HT1080 (cell line): ENCODE data around the gene SERPINB8. TPM values are rescaled to one million over a fixed set of nuclear protein-coding genes. Genes with fewer than 3 reads are reported as not detected.
A peak's percentile ranks its signal among the peaks of the same experiment; 100 is the strongest.
"Not testable (repeated sequence)": the region's sequence is repeated elsewhere in the genome, so short reads cannot be mapped to it uniquely, and the experiment has no call there.

Source experiments
- DNase-seq: peaks from one replicate; pipeline ENCODE4 v3.0.0-alpha.2; 2015; ENCODE audit warnings: low read depth
- polyA plus RNA-seq, 2 experiments: library from polyadenylated mRNA; depleted of rRNA; stranded (reverse); fragments of >200 nt; gene quantifications; 2 replicates each; pipeline ENCODE4 v1.2.3, GENCODE V29; 2015
- total RNA-seq: library from RNA; depleted of rRNA; stranded (reverse); fragments of >200 nt; shearing (Covaris generic); gene quantifications from 2 replicates; pipeline ENCODE4 v1.2.3, GENCODE V29; 2014; rRNA removed

SERPINB8 gene, protein sequence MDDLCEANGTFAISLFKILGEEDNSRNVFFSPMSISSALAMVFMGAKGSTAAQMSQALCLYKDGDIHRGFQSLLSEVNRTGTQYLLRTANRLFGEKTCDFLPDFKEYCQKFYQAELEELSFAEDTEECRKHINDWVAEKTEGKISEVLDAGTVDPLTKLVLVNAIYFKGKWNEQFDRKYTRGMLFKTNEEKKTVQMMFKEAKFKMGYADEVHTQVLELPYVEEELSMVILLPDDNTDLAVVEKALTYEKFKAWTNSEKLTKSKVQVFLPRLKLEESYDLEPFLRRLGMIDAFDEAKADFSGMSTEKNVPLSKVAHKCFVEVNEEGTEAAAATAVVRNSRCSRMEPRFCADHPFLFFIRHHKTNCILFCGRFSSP
- total RNA-seq = 30.6 and 39.6 TPM in 2 replicates
- polyA plus RNA-seq (2015; cell fraction: cytosol; rRNA removed) = 31.3 and 33.6 TPM in 2 replicates
- 27.0 and 29.3 TPM in 2 replicates for polyA plus RNA-seq (2015; cell fraction: nucleus; rRNA removed)

DNA sequence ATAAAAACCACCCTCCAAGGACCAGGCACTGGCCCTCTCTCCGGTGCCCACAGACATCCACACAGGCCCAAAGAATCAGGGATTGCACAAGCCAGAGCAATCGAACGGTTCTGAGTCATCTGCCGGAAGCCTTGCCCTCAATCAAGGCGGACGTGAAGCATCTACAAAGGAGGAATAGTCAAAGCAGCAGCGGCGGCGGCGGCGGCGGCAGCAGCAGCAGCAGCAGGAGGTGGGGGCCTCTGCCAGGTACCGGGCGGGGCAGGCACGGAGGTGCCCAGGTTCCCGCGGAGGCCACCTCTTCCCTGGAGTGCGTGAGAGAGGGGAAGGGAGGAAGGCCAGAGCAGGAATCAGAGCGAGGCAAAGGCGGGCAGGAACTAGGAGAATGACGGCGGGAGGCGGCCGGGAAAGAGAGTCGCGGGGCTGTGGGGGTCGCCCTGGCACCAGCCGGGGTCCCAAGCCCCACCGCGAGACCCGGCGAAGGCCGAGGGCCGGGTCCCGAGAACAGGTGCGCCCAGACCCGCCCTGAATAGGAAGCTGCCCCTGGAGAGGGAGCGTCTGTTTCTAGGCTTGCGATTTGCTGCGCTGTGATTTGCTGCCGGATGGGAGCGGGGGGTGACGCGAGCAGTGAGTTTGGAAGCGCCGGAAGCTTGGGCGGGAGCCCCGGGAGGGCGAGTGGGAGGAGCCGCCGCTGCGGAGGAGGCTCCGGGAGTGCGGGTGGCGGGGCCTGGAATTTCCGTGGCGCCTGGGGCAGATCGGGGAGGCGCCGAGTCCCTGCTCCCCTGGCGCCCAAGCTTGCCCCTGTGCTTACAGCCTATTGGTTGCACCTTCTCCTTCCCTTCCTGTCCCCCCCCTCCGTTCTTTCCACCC is at the start of gene SERPINB8:
Gene SERPINB8, plus strand, starts transcription at position 140 of the 867 bp plus-strand sequence. CDS start 8,228 bp downstream, outside the sequence.
- peak; percentile 96 for DNase-seq

DNA sequence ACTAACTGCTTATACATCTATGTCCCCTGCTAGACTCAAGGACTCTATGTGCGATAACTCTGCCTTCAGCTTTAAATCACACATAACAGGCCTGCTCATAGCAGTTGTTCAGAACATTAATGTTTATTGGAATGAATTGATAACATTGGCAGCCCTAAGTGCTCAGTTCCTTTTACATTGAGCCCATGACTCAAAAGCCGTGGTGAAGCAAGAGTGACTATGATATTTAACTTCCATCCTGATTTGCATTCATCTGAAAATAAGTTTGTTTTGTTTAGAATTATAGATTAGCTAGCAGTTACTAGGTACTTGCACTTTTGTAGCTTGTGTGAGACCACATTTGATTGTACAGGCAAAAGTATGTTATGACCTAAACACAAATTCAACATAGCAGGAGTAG is 47.8 kb upstream of the SERPINB8 start:
- DNase-seq = no peak

DNA sequence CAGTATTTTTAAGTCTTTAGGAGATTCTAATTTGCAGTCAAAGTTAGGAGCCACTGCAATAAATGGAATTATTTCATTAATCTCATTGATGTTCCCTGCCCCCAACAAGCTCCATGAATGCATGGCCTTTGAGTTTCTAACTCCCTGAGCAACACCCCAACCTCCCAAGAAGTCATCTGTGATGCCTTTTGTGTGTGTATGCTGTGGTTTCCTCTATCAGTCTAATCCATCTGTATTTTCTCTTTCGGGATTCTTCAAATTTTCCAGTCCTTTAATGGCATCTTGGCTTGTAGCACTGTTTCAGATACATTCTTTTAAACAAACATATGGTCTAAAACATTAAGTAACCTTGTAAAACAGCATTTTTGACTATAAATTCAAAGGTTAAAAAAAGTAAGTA is 45.3 kb upstream of the SERPINB8 start:
- no peak for DNase-seq

DNA sequence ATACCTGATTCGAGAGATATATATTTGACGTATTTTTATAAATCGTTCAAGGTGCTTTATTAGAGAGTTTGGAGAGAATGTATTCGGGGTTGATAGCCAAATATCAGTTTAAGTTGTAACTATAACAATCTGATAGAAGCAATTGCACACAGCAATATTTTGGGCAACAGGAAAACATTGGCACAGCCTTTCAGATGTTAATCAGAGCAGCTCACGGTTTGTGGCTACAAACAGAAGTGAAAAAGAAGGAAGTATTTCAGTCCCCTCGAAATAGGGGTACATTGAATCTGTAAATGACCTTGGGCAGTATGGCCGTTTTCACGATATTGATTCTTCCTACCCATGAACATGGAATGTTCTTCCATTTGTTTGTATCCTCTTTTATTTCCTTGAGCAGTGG is 41.5 kb upstream of the SERPINB8 start:
- no peak for DNase-seq

DNA sequence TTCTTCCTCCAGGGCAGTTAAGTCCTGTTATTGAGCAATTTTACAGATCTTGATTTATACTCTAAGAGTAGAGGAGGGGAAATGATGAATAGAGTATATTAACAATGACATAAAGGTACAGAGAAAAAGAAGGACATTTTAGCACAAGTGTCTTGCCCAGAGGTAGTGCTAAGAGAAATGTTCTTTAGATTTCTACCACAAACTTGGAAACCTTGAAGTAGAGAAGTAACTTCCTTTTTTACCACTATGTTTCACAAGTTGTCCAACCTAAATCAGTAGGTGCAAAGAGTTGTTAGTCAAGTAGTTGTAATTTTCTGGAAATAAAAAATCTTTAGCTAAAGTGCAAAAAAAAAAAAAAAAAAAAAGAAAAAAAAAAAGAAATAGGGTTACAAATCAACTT is 40.5 kb upstream of the SERPINB8 start:
- not testable (repeated sequence) for DNase-seq

DNA sequence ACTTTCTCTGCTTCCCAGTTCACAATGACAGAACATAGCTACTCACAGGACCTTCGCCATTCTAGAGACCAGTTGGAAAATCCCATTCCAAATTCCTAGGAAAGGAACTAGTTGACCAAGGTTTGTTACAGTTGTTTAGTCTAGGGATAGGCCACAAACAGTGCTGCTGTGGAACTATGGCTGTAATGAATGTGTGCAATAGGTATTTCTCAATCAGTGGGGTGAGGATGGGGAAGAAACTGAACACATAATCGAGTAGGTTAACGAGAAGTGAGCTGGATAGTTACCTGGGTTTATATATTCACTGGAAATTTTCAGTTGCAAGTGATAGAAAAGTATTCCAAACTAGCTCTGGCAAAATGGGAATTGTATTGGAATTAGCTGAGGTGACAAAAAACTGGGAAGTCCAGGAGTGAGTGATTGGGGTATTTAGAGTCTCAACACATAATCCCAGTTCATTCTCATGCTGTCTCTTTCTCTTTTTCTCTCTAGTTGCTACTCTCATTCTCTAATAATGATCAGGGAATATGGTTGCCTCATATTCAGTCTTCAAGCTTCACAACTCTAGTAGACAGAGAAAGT is 39.0 kb upstream of the SERPINB8 start:
- no peak for DNase-seq

DNA sequence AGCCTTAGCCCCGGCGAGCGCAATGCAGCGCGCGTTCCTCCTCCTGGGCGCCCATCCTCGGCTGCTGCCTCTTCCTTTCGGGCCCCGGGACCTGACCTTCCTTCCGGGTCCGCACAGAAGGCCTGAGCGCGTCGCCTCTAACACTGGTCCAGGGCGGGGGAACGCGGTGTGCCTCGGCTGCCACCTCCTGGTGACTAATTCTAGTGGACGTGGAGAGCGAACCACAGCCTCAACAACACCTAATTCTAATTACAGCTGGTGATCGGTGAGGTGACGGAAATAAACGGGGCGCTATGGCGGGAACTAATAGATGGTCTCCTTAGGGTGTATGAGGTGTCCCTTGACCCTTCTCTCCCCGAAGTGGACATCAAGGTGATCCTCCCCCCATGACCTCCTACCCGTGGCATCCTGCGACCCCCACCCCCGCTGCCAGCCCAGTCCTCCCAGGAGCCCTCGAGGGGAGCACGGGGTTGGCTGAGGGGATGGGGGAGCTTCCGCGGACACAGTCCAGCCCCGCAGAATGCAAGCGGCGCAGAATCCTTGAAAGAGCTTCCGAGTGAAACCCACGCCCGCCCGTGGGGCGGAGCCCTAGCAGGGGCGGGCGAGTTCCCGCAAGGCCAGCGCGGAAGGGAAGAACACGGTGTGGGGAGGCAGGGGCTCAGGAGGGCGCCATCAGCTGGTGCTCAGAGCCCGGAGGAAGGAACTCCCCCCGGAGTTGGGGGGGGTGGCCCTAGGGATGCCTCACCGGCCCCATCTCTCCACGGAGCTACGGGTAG is 33.5 kb upstream of the SERPINB8 start:
- DNase-seq = peak; percentile 80

DNA sequence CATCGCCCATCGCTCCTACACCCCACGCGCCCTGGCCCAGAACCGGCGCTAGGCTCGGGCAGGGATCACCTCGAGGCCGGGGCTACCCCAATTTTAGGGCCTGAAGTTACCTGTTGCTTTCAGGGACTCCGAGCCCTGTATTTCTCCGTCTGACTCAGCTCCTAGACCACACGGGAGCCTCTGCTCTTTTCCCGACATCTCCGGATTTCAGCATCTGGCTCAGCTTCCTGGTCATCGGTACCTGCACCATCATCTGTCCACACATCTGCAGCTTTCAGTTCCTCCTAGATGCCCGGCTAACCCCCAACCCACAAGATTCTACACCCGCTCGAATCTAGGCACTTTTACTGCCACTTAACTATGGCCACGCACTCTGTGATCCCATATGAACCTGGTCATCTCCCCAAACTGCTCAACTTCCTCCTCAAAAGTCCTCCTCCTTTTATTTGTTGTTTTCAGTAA is 32.9 kb upstream of the SERPINB8 start:
- no peak for DNase-seq

DNA sequence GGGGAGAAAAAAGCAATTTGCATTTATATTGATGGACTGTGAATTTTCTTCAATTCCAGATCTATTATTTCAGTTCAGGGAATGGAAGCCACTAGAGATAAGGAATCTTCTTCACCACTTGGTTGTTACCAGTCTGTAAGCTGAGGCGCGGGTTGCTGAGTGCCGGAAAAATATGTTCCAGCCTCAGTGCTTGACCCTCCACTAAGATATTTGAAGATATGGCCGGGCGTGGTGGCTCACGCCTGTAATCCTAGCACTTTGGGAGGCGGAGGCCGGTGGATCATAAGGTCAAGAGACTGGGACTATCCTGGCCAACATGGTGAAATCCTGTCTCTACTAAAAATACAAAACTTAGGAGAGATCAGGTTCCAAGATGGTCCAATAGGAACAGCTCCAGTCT is 29.9 kb upstream of the SERPINB8 start:
- DNase-seq = no peak

DNA sequence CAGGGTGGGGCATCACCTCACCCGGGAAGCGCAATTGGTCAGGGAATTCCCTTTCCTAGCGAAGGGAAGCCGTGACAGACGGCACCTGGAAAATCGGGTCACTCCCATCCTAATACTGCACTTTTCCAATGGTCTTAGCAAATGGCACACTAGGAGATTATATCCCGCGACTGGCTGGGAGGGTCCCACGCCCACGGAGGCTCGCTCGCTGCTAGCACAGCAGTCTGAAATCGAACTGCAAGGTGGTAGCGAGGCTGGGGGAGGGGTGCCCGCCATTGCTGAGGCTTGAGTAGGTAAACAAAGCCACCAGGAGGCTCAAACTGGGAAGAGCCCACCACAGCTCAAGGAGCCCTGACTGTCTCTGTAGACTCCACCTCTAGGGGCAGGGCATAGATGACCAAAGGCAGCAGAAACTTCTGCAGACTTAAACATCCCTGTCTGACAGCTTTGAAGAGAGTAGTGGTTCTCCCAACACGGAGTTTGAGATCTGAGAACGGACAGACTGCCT is 29.3 kb upstream of the SERPINB8 start:
- not testable (repeated sequence) for DNase-seq

DNA sequence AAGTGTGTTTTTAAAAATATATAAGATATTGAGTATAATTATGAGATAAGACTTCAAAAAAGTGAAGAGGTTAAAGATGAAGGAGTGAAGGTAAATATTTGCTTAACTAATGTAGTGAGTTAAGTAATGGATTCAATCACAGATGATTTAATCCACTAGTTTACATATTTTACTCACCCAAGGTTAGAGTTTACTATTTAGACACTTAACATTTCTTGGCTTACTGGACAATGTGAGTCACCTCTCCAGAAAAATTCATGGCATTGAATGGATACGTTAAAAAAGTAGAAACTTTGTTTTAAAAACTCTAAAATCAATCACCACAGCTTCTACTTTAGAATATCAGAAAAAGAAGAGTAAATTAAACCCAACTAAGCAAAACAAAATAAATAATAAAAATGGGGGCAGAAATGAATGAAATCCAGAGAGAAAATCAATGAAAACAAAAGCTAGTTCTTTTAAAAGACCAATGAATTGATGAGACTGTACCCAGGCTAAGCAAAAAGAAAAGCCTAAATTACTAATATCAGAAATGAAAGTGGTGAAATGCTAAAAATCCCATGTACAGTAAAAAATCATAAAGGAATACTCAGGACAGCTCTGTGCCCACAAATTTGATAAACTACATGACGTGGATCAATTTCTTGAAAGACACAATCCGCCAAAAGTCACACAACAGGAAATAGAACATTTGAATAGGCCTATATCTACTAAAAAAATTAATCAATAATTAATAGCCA is 22.7 kb upstream of the SERPINB8 start:
- no peak for DNase-seq

DNA sequence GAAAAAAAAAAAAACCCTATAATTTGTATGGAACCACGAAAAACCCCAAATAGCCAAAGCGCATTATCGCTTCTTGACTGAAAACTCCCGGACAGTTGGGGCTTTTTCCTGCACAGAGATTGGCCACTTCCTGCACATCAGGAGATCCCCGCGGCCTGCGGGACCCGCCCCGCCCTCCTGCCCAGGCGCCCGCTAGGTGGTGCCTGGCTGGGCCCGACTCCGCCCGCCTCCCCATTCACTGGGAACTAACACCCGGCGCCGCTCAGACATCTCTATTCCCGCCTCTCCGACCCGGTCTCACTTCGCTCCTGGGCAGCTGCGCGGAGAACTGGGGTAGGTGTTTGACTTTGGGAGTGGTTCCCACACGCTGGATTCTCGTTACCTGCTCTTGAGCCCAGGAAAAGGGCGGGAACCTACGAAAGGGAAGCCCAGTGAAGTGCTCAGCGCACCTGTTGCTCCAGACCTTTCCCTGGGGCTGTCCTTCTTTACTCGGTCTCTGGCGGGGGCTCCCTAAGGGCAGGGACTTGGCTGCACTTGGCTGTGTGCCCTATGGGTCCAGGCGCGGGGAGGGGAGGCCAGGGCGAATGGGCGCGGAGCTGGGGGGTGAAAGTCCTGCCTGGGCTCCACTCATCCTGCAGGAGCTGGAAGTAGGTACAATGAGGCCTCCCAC is 20.7 kb upstream of the SERPINB8 start, which contains the start of gene HMSD:
Gene HMSD, plus strand, starts transcription at position 234 of the 670 bp plus-strand sequence. CDS start 4,155 bp downstream, outside the sequence.
- no peak for DNase-seq

DNA sequence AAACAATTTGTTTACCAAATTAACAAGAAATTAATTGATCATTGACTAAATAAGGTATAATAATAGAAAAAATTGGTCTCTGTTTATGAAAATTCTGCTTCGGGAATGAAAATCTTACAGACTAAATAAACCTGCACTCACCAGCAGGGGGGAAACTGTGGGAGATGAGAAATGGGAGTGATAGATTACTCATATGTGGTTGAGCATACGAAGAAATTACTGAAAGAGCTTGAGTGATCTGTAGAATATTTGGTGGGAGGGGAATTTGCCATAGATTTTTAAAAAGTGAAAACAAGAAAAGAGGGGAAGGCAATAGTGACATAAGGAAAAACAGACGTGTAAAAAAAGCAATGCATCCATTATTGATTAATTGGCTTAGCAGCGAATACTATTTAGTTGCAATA is 18.6 kb upstream of the SERPINB8 start:
- peak; percentile 46 for DNase-seq

DNA sequence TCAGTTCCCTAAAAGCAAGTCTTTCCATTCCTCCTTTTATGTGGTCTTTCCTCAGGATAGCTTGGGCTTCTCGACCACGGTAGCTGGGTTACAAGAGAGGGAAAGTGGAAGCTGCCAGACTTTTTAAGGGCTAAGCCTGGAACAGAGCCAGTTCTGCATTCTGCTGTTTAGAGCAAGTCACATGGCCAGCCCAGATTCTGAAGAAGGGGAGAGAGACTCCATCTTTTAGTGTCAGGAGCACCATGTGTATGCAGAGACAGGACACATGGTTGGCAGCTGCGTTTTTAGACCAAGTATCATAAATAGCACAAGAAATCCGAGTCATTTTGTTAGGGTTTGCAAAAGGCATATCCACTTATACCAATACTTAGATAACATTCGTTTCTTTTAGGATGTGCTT is 16.1 kb upstream of the SERPINB8 start:
- DNase-seq = no peak

DNA sequence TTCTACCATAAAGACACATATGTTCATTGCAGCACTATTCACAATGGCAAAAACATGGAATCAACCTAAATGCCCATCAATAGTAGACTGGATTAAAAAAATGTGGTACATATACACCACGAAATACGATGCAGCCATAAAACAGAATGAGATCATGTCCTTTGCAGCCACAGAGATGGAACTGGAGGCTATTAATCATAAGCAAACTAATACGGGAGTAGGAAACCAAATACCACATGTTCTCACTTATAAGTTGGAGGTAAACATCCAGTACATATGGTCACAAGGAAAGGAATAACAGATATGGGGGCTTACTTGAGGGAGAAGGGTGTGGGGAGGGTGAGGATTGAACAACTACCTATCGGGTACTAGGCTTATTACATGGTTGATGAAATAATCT is 13.1 kb upstream of the SERPINB8 start:
- DNase-seq = peak; percentile 60

DNA sequence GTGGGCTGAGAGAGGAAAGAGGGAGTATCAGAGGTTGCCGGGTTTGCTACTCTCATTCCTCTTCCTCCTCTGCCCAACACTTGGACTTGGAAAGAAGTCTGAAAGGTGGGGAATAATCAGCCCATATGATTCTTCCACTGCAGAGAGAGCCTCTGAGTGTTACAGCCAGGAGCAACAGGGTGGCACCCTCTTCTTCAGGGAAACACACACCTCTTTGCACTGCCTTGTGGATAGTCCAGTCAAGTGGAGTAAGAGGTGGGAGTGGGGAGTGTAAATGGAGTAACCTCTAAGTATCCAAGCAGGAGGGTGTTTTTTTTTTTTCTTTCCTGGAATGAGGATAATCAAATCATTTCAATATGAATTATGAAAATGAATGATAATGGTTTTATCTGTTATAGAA is 9.0 kb upstream of the SERPINB8 start:
- no peak for DNase-seq

DNA sequence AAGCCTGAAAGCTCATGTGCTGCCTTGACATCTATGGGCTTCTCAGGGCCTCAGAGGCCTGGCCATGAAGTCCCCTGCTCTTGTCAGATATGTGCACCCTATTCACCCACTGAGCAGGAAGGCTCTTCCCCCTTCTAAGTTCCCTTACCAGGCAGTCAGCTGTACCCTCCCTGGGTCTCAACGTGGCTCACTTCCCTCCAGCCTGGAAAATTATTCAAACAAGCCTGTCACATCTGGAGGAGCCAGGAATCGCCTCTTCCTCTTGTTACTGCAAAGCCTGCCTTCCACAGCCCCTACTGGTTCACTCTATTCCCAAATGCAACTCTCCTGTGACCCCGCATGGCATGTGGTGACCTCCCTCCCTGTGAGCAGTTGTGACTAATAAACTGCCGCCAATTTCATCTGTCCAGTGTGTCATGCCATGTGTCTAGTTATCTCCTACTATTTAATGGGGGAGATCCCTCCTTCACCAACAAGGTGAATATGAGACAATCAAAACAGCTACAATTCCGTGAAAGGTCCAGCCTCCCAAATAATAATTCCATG is 8.4 kb upstream of the SERPINB8 start:
- DNase-seq = peak; percentile 53

DNA sequence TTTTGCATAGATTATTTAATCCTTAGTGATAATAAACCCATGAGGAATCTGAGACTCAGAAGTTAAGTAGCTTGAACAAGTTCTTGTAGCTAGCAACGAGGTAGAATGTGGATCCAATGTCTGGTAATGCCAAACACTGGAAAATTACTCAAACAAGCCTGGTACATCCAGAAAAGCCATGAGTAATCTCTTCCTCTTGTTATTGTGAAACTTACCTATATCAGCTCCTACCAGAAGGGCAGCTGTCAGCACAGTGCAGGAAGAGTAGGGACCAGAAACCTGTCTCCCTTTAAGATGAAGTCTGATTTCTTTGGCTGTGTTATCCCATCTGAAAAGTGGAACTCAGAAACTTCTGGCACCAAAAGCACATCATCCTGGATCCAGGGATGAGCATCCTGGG is 7.7 kb upstream of the SERPINB8 start:
- DNase-seq = peak; percentile 56
